GM18499 (cell line): ENCODE measurements around the gene CALML3.

Experiments
- ATAC-seq: cut with Tn5 transposase; IDR thresholded peaks from one replicate; pipeline ENCODE4 v1.9.1; 2021; ENCODE audit warnings: moderate number of reproducible peaks; ENCODE audit not compliant: insufficient read depth, unreplicated experiment

The CALML3 gene

DNA sequence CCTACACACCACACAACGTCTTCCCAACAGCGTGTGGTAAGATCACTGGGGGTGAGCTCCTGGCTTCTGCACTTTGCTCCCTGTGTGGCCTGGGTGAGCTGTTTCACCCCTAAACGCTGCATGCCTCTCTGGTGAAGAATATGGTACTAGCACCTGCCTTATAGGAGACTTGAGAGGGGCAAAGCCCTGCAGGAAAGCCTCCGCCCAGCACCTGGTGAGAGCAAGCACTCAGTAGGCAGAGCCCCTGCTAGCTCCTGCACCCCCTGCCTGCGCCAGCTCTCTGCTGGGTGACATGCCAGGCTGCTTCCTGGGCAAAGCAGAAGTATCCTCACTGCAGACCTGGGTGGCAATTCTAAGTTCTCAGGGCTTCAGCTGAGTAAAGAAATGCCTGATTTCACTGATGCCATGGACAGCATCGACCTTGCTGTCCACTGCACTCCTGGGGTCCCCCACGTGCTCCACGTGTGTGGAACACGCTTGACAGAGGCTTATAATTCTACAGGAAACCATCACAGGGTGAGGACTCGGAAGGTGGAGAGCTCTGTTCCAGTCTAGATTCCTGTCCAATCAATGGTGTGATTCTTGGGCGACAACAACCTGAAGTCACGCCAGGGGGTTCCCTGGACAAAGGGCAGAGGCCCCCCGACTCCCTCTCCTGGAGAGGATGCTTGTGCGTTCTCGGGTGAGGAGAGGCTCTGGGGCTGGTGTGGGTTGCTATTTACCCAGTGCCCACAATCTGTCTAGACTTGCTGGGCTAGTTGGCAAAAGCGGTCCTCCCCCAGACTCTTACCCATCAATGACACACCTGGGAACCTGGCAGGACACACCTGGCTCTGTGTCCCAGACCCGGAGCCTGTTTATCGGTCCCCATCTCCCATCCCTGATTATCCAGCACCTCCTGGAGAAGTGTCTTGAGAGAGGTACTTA, 20.4 kb upstream of the CALML3 start:
- ATAC-seq, result no peak

DNA sequence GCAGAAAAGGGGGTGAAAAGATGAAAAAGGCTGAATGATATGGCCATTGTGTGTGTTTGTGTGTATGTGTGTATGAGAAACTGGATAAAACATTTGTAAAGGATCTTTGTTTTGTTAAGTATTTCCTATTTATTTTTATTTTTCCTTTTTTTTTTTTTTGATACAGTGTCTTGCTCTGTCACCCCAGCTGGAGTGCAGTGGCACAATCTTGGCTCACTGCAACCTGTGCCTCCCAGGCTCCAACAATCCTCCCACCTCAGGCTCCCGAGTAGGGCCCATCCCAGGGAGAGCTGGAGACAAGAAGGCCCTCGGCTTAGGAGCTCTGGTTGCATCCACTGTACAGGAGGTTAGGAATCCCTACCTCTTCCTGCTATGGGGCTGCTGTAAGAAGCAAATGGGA, 18.5 kb upstream of the CALML3 start:
- ATAC-seq, result no peak

DNA sequence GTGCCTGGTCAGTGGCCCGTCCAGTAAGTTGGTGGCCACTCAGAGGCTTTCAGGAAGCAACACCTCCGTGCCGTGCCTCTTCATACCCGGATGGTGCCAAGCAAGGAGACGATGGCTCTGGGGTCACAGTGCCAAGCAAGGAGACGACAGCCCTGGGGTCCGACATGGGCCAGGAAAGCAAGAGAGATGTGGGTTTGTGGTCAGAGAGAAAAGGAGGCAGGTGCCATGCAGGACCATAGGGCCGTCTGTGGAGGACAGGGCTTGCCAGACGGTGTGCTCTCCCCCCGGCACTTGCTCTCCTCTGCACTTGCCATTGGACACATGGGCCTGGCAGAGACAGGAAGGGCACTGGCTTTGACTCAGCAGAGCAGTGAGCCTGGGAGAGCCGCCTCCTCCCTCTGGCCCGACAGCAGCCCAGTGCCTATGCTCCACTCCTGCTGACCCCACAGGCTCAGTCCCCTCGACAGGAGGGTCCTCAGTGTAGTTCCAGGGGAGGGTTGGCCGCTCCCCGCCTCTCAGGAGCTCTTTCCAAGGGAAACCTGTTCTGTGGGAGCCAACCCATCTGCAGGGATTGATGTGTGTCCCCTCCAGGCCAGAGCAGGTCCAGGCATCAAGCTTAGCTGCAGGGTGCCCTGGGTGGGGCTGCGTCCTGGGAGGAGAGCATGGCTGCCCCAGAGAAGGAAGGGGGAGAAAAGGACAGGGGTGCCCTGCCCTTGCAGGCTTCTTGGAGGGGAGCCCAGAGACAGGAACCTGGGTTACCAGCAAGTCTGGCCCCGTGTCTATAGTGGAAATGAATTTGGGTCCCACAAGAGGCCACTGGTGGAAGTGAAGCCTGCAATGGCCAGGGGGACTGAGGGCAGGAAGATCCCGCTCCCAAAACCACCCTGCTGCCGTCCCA, 17.8 kb upstream of the CALML3 start:
- no peak for ATAC-seq

DNA sequence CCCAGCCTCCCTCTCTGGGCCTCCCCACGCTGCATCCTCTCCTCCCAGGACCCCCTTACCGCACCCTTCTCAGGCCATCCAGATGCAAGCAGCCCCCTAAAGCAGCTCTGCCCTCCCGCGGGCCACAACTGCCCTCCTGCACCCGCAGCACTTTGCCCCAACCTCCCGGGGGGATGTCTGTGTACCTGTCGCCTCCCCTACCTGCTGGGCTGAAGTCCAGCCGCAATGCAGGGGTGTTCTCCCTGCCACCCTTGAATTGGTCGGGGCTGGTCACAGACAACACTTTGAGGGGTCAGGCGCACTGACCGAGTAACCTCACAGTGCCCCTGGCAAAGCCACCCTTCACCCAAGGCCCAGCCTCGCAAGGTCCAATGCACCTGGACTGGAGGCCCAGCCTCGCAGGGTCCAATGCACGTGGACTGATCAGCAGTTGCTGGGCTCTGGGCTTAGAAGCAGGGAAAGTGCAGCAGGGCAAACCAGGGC, 17.1 kb upstream of the CALML3 start:
- ATAC-seq, result no peak

DNA sequence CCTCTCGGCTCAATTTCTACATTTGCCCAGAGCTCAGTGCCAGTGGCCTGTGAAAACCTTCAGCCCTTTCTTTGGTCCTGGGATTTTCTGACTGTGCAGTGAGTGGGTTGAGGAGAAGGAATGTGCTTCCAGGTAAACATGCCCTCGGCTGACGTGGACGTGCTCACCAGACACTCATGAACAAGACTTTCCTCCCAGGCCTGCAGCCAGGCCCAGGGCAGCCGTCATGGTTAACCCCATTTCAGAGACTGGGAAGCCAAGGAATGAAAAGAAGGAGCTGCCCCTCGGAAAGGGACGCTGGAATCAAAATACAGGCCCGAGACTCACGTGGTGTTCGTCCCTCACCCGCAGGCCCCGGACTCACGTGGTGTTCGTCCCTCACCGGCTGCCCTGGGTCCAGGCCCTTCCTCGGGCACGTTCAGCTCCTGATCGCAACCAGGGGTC, 16.6 kb upstream of the CALML3 start:
- ATAC-seq, result no peak

DNA sequence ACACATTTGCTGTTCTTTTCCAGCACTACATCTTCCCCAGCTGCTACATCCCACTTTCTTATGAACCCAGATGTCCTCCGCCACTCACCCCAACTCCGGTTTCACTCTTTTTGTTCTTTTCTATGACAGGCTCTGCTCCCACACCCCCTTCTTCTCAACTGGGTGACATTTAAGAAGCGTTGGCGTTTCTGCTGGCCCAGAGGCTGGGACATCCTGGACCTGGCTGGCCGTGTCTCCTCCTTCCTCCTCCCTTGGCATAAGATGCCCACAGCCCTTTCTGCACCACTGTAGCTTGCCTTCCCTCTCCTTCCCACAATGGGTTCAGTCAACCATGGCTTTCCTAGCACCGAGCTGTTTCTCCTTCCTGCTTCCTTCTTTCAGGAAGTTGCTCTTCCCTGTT, 16.0 kb upstream of the CALML3 start:
- no peak for ATAC-seq

DNA sequence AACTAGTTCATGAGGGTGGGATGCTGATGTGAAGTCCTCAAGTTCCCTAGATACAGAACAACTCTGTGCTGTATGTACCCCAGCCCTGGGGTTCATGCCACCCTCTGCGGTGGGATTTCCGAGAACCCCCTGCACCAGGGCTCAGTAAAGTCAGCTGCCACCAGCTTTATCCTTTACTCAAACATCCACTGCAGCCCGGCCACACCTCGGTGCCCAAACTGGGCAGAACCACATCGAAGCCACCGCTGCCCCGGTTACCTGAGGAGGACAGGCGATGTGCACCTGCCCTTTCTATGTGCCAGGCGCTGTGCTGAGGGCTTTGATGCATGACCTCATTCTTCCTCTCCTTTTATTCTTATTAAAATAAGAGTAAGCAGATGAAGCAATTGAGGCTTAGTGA, 15.5 kb upstream of the CALML3 start:
- no peak for ATAC-seq

DNA sequence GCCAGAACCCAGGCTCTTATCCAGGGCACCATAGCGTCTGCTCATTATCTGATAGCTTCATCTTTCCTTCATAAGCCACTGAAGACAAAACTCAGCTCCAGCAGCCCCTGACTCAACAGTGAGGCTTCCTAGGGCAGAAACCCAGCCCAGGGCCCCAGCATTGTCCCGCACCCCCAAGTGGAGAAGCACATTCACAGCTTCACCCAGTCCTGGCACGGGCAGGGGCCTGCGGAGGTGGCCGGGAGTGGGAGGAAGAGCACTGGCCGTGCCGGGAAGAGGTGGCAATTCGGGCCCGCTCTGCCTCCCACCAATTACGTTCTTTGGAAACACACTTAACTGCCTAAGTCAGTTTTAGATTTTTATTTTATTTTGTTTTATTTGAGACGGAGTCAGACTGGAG, 15.1 kb upstream of the CALML3 start:
- no peak for ATAC-seq

DNA sequence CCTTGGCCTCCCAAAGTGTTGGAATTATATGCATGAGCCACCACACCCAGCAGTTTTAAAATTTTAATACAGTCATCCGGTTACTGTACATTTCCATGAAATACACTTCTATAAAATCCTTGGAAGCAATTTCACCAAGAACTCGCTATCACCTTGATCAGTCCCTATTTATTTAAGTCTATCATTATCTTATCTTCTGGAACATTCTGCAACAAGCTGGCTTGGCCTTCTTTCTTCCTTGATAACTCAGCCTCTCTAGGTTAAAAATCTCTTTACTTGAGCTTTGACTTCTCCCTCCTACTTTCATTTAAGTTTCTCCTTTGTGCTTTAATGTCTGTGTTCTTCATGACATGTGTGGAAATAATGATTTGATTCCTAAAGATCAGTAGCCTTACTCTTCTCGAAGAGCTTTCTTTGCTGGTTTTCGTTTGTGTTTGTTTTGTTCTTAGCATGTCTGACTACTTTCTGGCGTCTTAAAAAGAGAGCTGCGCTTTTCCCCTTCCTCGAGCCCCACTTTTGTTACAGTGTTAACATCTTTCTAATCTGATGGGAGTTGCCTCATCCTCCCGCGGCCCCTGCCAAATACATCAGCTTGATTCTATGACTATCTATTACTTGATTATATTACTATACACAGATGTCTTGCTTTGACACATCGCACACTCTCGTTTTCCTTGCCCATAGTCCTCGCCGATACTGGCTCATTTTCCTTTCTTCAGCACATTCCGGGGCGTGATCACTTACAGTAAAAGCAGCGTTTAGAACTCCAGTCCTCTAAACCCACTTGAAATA, 14.3 kb upstream of the CALML3 start:
- no peak for ATAC-seq

DNA sequence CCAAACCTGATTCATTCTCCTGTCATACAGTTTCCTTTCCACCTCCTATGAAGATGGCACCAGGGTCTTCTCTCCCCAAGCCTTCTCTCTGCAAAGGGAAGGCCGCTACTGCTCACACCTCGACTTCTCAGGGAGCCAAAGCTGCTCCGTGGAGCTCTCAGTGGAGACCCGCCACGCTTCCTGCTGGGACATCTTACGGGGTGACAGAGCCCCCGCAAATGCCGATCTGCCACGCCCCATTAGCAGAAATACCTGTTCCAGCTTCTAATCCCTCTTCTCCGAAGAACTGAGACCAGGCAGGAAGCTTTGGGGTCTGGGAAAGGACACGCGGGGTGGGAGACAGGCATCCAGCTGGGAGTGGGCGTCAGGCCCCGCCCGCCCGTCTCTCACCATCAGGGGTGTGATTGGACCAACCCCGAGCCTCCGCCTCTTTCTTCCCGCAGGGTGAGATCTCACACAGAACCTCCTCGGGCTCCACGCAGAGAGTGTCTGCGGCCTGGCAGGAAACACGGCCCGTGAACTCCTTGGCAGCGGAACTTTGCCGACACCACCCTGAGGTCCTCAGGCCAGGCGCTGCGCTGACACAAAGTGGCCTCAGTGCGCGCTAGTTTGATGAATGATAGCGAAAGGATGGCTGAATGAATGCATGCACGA, 13.4 kb upstream of the CALML3 start:
- no peak for ATAC-seq

DNA sequence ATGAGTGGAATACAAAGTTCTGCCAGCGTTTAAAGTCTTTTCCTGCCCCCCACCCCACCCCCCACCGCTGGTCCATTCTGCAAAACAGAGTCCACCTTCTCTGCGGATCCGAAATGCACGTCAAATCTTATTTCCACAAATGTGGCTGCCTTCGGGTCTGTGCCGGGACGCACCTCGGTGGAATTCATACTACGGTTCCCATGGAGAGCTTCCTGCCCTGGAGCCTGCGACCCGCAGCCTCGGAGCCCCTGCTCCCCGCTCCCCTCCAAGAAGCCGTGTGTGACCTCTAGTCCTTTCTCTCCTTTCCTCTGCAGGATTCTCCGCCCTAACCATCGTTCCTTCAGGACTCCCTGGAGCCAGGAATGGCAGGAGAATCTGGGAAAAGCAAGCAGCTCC, 12.9 kb upstream of the CALML3 start:
- ATAC-seq, result no peak

DNA sequence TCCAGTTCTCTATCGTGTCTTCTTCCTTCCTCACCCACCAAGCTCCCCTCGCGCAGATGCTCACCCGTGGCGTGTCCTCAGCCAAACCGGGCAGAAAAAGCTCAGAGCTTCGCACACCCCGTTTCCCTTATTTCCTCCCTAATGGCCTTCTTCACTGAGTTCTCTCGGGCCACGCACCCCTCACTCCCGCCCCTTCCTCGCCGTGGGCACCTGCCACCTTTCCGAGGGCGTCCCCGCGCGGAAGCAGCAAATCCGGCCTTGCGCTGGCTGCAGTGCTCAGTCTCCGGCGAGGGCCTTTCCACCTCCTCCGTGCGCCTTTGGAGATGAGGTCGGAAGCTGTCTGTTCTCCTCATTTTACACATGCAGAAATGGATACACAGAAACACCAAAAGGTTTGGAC, 12.4 kb upstream of the CALML3 start:
- no peak for ATAC-seq

DNA sequence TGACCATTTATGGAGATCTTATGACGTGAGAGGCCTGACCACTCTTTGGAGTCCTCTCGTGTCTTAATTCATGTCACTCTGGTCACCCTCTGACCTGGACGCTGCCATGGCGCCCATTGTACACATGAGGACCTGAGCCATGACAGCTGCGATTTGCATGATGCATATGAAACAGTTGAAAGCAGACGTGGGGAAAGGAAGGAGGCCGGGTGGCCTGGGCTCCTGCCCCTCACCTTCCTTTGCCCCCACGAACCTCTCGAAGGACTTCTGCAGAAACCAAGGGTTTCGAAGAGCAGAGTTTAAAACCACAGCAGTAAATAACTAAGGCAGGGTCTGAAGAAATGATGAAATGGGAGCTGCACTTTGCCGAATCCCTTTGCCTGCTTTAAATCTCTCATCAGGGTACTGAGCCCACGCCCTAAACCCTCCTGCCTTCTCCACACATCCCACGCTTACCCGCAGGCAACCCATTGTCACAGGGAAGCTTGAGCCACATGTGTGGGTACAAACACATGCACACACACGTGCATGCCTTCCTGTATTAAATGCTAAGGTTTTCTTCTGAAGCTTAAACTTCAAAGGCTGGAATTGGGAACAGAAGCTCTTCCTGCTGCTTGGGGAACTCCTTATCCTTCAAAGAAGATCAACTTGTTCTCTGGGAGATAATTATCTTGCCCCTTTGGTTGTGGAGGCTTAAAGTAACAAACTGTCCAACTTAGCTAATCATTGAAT, 11.7 kb upstream of the CALML3 start:
- ATAC-seq, result no peak

DNA sequence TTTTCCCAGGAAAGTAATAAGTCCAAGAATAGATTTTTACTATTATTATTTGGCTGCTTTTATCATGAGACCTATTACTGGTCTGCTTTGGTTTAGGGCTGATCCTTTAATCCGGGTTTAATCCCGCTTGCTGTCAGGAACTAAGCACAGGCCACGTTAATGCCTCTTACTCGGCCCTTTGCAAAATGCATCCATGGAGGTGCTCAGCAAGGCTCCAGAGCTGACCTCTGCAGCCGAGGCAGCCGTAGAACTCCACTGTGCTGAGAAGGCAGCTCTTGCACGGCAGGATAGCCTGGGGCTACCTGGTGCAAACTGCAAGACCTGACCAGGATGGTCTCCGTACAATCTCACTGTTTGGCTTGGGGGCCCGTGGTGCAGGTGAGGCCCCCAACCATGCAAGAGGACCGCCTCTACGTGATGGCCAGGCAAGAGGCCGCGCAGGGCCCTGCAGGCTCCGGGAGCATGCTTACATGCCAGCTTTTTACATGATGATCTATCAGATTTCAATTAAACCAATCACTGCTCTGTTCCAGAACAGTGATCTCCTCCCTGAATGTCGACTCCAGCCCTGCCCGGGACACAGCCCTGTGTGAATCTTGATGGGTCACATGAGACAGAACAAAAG, 10.4 kb upstream of the CALML3 start:
- ATAC-seq, result no peak

DNA sequence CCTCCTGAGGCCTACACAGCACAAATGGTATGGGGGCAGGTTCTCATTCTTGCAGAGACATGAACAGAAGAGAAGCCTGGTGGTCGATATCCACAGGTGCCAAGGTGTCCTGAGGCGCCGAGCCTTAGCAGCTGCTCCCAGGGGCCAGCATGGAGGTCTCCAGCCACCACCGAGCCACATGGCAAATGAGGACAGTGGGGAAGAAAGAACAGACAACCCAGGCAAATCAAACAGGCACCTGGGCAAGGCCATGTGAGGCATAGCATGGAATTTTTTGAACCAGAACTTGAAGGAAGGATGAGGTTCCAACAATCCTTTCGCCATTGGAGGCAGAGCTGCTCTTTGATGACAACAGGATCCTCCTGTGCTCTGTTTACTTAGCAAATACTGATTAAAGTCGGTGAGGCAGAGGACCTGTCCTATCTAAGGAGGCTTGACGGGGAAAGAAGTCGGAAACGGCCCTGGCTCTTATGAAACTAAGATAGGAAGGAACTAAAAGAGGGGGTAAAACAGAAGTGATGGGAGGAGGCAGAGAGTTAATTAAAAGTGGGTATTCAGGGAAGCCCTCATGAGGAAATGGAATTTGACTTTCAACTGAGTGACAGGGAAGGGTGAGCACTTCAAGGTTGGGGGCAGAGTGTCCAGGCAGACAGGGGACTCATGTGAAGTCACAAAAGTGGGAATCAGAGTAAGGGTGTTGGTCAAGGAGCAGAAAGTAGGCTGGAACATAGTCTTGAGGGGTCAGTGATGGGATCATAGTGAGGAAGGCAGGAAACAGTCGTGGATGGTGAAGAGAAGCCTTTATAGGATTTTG, 8.6 kb upstream of the CALML3 start:
- ATAC-seq, result no peak

DNA sequence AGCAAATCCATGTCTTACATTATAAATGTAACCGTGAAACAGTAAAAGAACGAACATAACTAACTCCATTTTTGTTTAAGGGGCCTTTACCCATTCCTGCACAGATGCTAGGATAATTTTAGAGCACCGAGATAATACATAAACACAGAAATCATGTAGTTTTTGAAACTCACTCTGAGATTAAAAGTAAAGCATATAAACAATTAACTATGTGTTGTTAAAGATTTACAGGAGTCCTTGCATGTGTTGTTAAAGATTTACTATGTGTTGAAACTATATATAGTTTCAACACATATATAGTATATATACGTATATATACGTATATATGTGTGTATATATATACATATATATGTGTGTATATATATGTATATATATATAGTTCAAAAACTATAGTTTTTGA, 7.2 kb upstream of the CALML3 start:
- no peak for ATAC-seq

DNA sequence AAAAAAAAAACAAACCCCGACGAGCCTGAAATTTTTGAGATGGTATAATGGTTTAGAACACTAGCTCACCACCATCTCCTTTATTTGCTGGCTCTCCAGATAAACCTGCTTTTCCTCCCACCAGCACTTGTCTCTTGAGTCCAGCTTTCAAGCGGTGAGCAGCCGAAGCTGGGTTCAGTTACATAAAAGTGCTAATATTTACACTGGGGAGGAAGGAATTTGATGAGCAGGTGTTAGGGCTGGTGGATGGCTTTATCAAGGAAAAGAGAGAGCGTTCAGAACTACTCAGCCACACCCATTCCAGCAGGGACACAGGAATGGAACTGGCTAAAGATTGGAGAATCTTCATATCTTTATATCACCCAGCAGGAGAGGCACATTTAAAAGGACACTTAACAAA, 6.6 kb upstream of the CALML3 start:
- no peak for ATAC-seq

DNA sequence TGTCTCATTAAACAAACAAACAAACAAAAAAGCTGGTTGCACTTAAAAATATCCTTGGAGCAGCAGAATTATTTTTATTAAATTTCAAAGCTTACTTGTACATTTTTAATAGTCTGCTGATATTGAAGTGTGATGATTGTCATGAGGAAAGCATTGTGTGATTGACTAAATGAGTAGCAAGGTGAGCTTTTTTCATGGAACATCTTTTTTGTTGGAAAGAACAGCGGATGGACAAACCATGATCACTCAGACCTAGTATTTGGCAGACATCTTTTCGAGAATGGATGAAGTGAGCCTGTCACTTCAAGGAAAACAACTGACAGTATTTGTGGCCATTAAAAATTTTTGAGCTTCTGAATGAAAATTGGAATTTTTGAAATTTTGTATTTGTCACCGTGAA, 5.7 kb upstream of the CALML3 start:
- ATAC-seq, result no peak
